HepG2 (cell line): ENCODE measurements around the gene PALS1.

ENCODE experiments used
- CBX1 ChIP-seq: IDR thresholded peaks from one replicate; pipeline ENCODE4 v1.6.1; 2016; ENCODE audit warnings: antibody characterized with exemption, low read depth
- JUNB ChIP-seq: sonication (generic); formaldehyde crosslinking; IDR thresholded peaks from 2 replicates; pipeline ENCODE4 v1.8.0; 2022; ENCODE audit warnings: missing genetic modification reagents, mild to moderate bottlenecking, borderline replicate concordance
- MED1 ChIP-seq: sonication (generic); formaldehyde crosslinking; IDR thresholded peaks from 2 replicates; pipeline ENCODE4 v1.4.0; 2020; ENCODE audit warnings: missing genetic modification reagents
- MEIS1 ChIP-seq: sonication (generic); formaldehyde crosslinking; IDR thresholded peaks from 2 replicates; pipeline ENCODE4 v1.9.0; 2021; ENCODE audit warnings: mild to moderate bottlenecking, missing genetic modification reagents, moderate library complexity, borderline replicate concordance
- PRPF4 ChIP-seq: fragments of 200-400 bp; formaldehyde crosslinking; IDR thresholded peaks from 2 replicates; pipeline ENCODE4 v1.6.1; 2016; ENCODE audit warnings: low read length, low read depth; ENCODE audit not compliant: poor library complexity, severe bottlenecking
- RNF2 ChIP-seq: fragments of 450-650 bp; conservative IDR thresholded peaks from 2 replicates; pipeline ENCODE4 v1.6.1; 2016; ENCODE audit warnings: low read depth
- SMARCE1 ChIP-seq: fragments of 450-650 bp; IDR thresholded peaks from 2 replicates; pipeline ENCODE4 v1.6.1; 2017; ENCODE audit warnings: borderline replicate concordance
- SUZ12 ChIP-seq: fragments of 150-350 bp; IDR thresholded peaks from 2 replicates; pipeline ENCODE4 v1.6.1; 2014; ENCODE audit warnings: low read depth, low read length
- ZNF136 ChIP-seq: sonication (generic); formaldehyde crosslinking; IDR thresholded peaks from 2 replicates; pipeline ENCODE4 v1.8.1; 2022; ENCODE audit warnings: low read depth, mild to moderate bottlenecking, moderate library complexity, missing genetic modification reagents
- TF ChIP-seq, protein P1 (sequence below): sonication (generic); formaldehyde crosslinking; IDR thresholded peaks from 2 replicates; pipeline ENCODE4 v1.8.1; 2022; ENCODE audit warnings: mild to moderate bottlenecking, missing genetic modification reagents

DNA sequence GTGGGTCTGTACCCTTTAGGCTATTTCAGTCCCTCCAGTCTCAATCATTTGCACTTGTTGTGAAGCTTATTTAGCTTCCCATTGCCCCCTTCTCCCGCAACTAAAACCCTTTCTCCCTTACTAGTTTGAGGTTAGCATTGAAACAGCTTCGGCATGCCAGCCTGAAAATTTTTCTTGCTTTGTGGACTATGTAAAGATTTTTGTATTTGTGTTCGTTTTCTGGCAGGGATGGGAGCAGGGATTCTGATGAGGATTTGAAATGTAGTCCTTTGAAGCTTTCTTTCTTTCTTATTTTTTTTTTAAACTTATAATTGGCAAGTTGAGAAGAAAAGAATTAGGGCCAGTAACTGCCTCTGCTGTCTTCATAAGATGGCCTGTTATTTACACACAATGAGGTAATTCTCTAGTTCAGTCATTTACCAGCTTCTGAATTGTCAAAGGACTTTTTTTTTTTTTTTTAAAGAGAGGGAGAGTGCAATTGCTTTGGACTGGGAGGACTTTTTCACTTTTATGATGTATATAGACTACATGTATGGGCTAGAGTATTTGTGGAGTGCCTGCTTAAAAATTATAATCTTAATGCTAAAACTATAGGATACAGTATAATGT lies 29.0 kb downstream of the PALS1 start:
- no peak for TF ChIP-seq SUZ12
- TF ChIP-seq, protein P1, sequence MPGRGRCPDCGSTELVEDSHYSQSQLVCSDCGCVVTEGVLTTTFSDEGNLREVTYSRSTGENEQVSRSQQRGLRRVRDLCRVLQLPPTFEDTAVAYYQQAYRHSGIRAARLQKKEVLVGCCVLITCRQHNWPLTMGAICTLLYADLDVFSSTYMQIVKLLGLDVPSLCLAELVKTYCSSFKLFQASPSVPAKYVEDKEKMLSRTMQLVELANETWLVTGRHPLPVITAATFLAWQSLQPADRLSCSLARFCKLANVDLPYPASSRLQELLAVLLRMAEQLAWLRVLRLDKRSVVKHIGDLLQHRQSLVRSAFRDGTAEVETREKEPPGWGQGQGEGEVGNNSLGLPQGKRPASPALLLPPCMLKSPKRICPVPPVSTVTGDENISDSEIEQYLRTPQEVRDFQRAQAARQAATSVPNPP (CRISPR knock-in tag), result no peak
- no peak for TF ChIP-seq MED1
- no peak for TF ChIP-seq SMARCE1
- no peak for TF ChIP-seq JUNB (CRISPR knock-in tag)
- TF ChIP-seq CBX1, result no peak
- TF ChIP-seq PRPF4, result no peak
- no peak for TF ChIP-seq ZNF136 (CRISPR knock-in tag)
- no peak for TF ChIP-seq RNF2
- no peak for TF ChIP-seq MEIS1 (CRISPR knock-in tag)
